ENCODE results near the gene DMRTB1.

Gene DMRTB1

DNA sequence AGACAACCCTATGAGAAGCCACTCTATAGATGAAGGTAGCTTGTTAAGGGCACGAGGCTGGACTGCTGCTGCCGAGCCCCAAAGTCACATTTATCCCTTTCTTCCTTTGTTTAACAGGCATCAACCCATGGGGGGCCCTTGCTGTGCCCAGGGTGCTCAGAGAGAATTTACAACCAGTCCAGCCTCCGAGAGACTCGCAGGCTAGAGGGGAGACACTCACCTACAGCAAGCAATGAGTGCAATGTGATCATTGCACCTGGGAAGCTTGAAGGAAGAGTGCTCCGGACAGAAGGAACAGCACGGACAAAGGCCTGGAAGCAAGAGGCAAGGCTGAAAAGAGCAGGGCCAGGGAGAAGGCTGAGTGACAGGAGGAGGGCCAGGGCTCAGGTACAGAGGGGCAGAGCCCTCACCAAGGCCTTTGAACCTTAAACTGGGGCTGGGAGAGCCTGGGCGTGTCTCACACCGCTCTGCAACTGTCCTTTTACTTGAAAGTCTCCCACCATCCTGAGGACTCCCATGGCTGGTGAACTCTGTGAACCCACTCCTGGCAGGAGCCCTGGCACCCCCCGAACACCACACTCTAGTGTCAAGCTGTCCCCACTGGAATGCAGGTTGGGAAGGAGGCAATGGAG, 27.3 kb downstream of the DMRTB1 start (continued):
- no peak for TF ChIP-seq KLF9 (tag by site-specific recombination; IDR thresholded peaks at IDR 0.05; ENCODE audit: low read depth)
- no peak for TF ChIP-seq ZNF302 (tag by site-specific recombination; IDR thresholded peaks at IDR 0.05; ENCODE audit: low read depth)
- TF ChIP-seq, protein P1, sequence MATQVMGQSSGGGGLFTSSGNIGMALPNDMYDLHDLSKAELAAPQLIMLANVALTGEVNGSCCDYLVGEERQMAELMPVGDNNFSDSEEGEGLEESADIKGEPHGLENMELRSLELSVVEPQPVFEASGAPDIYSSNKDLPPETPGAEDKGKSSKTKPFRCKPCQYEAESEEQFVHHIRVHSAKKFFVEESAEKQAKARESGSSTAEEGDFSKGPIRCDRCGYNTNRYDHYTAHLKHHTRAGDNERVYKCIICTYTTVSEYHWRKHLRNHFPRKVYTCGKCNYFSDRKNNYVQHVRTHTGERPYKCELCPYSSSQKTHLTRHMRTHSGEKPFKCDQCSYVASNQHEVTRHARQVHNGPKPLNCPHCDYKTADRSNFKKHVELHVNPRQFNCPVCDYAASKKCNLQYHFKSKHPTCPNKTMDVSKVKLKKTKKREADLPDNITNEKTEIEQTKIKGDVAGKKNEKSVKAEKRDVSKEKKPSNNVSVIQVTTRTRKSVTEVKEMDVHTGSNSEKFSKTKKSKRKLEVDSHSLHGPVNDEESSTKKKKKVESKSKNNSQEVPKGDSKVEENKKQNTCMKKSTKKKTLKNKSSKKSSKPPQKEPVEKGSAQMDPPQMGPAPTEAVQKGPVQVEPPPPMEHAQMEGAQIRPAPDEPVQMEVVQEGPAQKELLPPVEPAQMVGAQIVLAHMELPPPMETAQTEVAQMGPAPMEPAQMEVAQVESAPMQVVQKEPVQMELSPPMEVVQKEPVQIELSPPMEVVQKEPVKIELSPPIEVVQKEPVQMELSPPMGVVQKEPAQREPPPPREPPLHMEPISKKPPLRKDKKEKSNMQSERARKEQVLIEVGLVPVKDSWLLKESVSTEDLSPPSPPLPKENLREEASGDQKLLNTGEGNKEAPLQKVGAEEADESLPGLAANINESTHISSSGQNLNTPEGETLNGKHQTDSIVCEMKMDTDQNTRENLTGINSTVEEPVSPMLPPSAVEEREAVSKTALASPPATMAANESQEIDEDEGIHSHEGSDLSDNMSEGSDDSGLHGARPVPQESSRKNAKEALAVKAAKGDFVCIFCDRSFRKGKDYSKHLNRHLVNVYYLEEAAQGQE (tag by site-specific recombination; IDR thresholded peaks at IDR 0.05), result no peak
- TF ChIP-seq, protein P2, sequence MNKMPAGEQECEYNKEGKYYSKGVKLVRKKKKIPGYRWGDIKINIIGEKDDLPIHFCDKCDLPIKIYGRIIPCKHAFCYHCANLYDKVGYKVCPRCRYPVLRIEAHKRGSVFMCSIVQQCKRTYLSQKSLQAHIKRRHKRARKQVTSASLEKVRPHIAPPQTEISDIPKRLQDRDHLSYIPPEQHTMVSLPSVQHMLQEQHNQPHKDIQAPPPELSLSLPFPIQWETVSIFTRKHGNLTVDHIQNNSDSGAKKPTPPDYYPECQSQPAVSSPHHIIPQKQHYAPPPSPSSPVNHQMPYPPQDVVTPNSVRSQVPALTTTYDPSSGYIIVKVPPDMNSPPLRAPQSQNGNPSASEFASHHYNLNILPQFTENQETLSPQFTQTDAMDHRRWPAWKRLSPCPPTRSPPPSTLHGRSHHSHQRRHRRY (tag by site-specific recombination; IDR thresholded peaks at IDR 0.05), result no peak
- TF ChIP-seq ZNF114 (tag by site-specific recombination; IDR thresholded peaks at IDR 0.05), result no peak
- TF ChIP-seq, protein P3, sequence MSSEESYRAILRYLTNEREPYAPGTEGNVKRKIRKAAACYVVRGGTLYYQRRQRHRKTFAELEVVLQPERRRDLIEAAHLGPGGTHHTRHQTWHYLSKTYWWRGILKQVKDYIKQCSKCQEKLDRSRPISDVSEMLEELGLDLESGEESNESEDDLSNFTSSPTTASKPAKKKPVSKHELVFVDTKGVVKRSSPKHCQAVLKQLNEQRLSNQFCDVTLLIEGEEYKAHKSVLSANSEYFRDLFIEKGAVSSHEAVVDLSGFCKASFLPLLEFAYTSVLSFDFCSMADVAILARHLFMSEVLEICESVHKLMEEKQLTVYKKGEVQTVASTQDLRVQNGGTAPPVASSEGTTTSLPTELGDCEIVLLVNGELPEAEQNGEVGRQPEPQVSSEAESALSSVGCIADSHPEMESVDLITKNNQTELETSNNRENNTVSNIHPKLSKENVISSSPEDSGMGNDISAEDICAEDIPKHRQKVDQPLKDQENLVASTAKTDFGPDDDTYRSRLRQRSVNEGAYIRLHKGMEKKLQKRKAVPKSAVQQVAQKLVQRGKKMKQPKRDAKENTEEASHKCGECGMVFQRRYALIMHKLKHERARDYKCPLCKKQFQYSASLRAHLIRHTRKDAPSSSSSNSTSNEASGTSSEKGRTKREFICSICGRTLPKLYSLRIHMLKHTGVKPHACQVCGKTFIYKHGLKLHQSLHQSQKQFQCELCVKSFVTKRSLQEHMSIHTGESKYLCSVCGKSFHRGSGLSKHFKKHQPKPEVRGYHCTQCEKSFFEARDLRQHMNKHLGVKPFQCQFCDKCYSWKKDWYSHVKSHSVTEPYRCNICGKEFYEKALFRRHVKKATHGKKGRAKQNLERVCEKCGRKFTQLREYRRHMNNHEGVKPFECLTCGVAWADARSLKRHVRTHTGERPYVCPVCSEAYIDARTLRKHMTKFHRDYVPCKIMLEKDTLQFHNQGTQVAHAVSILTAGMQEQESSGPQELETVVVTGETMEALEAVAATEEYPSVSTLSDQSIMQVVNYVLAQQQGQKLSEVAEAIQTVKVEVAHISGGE (tag by site-specific recombination; conservative IDR thresholded peaks at IDR 0.05; ENCODE audit: low read depth), result no peak
- TF ChIP-seq TRIM28 (IDR thresholded peaks at IDR 0.05; ENCODE audit: borderline replicate concordance, low read length), result no peak
- no peak for TF ChIP-seq ZNF785 (tag by site-specific recombination; IDR thresholded peaks at IDR 0.05)

DNA sequence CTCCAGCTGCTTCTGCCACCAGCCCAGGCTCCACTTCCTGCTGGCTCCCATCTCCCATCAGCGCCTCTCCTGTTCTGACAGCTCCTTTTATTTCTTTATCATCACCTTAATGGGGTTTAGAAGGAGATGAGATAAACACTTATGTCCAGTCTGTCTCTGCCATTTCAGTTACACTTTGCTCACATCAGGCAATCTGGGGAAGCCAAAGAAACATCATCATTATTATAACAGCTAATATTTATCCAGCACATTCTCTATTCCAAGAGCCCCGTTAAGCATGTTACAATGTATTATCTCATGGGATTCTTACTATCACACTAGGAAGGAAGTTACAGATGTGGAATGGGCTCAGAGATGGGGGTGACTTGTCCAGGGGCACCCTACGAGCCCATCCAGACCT, 31.2 kb downstream of the DMRTB1 start:
- no peaks in the 10 kb centered on the region for H3K9me3 ChIP-seq (ENCODE audit: control insufficient read depth, insufficient read depth, low read depth, low read length)
- no peaks in the 10 kb centered on the region for H3K36me3 ChIP-seq (ENCODE audit: control insufficient read depth in 2 of 2, insufficient read depth in 1 of 2, low read length in 2 of 2)
- no peak overlapping the region for H3K4me3 ChIP-seq (ENCODE audit: low read depth, low read length)
- ChIA-PET CTCF (interaction anchor here (0.6 to 7.8 kb wide), 4 partner anchors 20 to 468 kb away, joined by 3 to 79 read pairs (median 4); no protein-coding TSS in a partner anchor), POLR2A (no interaction called here)
- no peaks in the 10 kb centered on the region for H3K4me1 ChIP-seq (ENCODE audit: control insufficient read depth, insufficient read depth, low read length)
- H3K27ac ChIP-seq (ENCODE audit: extremely low read depth, low read depth, low read length), result no peak overlapping the region
- TF ChIP-seq ZNF202 (tag by site-specific recombination; IDR thresholded peaks at IDR 0.05; ENCODE audit: borderline replicate concordance), result no peak
- no peak for TF ChIP-seq ZNF157 (tag by site-specific recombination; IDR thresholded peaks at IDR 0.05)
- TF ChIP-seq, protein P4, sequence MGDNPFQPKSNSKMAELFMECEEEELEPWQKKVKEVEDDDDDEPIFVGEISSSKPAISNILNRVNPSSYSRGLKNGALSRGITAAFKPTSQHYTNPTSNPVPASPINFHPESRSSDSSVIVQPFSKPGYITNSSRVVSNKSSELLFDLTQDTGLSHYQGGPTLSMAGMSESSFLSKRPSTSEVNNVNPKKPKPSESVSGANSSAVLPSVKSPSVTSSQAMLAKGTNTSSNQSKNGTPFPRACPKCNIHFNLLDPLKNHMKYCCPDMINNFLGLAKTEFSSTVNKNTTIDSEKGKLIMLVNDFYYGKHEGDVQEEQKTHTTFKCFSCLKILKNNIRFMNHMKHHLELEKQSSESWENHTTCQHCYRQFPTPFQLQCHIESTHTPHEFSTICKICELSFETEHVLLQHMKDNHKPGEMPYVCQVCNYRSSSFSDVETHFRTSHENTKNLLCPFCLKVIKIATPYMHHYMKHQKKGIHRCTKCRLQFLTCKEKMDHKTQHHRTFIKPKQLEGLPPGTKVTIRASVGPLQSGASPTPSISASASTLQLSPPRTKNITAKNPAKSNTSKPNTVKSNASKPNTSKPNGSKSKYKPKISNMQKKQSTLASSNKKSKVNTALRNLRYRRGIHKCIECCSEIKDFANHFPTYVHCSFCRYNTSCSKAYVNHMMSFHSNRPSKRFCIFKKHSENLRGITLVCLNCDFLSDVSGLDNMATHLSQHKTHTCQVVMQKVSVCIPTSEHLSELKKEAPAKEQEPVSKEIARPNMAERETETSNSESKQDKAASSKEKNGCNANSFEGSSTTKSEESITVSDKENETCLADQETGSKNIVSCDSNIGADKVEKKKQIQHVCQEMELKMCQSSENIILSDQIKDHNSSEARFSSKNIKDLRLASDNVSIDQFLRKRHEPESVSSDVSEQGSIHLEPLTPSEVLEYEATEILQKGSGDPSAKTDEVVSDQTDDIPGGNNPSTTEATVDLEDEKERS (tag by site-specific recombination; IDR thresholded peaks at IDR 0.05), result no peak
- TF ChIP-seq ZNF473 (tag by site-specific recombination; IDR thresholded peaks at IDR 0.05), result no peak
- TF ChIP-seq, protein P5, sequence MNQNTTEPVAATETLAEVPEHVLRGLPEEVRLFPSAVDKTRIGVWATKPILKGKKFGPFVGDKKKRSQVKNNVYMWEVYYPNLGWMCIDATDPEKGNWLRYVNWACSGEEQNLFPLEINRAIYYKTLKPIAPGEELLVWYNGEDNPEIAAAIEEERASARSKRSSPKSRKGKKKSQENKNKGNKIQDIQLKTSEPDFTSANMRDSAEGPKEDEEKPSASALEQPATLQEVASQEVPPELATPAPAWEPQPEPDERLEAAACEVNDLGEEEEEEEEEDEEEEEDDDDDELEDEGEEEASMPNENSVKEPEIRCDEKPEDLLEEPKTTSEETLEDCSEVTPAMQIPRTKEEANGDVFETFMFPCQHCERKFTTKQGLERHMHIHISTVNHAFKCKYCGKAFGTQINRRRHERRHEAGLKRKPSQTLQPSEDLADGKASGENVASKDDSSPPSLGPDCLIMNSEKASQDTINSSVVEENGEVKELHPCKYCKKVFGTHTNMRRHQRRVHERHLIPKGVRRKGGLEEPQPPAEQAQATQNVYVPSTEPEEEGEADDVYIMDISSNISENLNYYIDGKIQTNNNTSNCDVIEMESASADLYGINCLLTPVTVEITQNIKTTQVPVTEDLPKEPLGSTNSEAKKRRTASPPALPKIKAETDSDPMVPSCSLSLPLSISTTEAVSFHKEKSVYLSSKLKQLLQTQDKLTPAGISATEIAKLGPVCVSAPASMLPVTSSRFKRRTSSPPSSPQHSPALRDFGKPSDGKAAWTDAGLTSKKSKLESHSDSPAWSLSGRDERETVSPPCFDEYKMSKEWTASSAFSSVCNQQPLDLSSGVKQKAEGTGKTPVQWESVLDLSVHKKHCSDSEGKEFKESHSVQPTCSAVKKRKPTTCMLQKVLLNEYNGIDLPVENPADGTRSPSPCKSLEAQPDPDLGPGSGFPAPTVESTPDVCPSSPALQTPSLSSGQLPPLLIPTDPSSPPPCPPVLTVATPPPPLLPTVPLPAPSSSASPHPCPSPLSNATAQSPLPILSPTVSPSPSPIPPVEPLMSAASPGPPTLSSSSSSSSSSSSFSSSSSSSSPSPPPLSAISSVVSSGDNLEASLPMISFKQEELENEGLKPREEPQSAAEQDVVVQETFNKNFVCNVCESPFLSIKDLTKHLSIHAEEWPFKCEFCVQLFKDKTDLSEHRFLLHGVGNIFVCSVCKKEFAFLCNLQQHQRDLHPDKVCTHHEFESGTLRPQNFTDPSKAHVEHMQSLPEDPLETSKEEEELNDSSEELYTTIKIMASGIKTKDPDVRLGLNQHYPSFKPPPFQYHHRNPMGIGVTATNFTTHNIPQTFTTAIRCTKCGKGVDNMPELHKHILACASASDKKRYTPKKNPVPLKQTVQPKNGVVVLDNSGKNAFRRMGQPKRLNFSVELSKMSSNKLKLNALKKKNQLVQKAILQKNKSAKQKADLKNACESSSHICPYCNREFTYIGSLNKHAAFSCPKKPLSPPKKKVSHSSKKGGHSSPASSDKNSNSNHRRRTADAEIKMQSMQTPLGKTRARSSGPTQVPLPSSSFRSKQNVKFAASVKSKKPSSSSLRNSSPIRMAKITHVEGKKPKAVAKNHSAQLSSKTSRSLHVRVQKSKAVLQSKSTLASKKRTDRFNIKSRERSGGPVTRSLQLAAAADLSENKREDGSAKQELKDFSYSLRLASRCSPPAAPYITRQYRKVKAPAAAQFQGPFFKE (tag by site-specific recombination; IDR thresholded peaks at IDR 0.05; ENCODE audit: borderline replicate concordance), result no peak
- TF ChIP-seq ZNF221 (tag by site-specific recombination; IDR thresholded peaks at IDR 0.05; ENCODE audit: borderline replicate concordance), result no peak
- no peak for TF ChIP-seq ZNF112 (tag by site-specific recombination; IDR thresholded peaks at IDR 0.05)
- TF ChIP-seq HOXC10 (CRISPR knock-in tag; IDR thresholded peaks at IDR 0.05), result no peak
- no peak for TF ChIP-seq SALL2 (tag by site-specific recombination; IDR thresholded peaks at IDR 0.05; ENCODE audit: borderline replicate concordance)
- no peak for TF ChIP-seq ZNF701 (tag by site-specific recombination; IDR thresholded peaks at IDR 0.05)
